B cell (primary cell): ENCODE results near the gene CIP2A. TPM values are rescaled to one million over a fixed set of nuclear protein-coding genes. Genes with fewer than 3 reads are reported as not detected.
"Not testable (repeated sequence)": the region's sequence is repeated elsewhere in the genome, so short reads cannot be mapped to it uniquely, and the experiment has no call there.

Source experiments
- ATAC-seq: fragments of 200-7000 bp; cut with Tn5 transposase; one replicate; pipeline ENCODE4 v1.10.0; 2021; ENCODE audit warnings: low read depth, mild to moderate bottlenecking, moderate number of reproducible peaks, moderate library complexity
- CTCF ChIA-PET: fragments of 350-600 bp; sonication (Branson Sonifier 250); formaldehyde crosslinking; loops from one replicate; lab custom pipeline; 2021; ENCODE audit warnings: antibody characterized with exemption, inconsistent platforms; lab: Charles Lee
- POLR2A ChIA-PET: fragments of 350-600 bp; sonication (Branson Sonifier 250); formaldehyde crosslinking; loops from one replicate; lab custom pipeline; 2021; ENCODE audit warnings: antibody characterized with exemption; lab: Charles Lee
- DNase-seq: peaks from one replicate; pipeline ENCODE4 v3.0.0; 2013
- H2AFZ ChIP-seq: 2 replicates; pipeline ENCODE4 v1.6.1; 2012; ENCODE audit warnings: mild to moderate bottlenecking, low read depth, low read length; ENCODE audit not compliant: insufficient read depth, poor library complexity, severe bottlenecking
- H3K27ac ChIP-seq, 2 donors: 1 replicate in 1 of 2; 2 replicates in 1 of 2; pipeline ENCODE4 v1.5.1; 2012 to 2013; ENCODE audit warnings: low read length in 2 of 2, mild to moderate bottlenecking in 2 of 2, moderate library complexity in 1 of 2
- H3K27me3 ChIP-seq, 4 experiments: fragments of 200-600 bp in 1 of 4; sonication (generic) in 1 of 4; replicated peaks in 1 of 4; 1 replicate in 2 of 4; 2 replicates in 2 of 4; pipeline versions ENCODE4 v1.6.1 to v1.7.0; 2013 to 2016; ENCODE audit warnings: low read length in 3 of 4, mild to moderate bottlenecking in 2 of 4, mixed read lengths in 1 of 4, moderate library complexity in 1 of 4; ENCODE audit not compliant: insufficient read depth in 4 of 4, control insufficient read depth in 3 of 4; ENCODE audit errors: control extremely low read depth in 1 of 4
- H3K36me3 ChIP-seq, 2 experiments: replicated peaks in 1 of 2; 1 replicate in 1 of 2; 2 replicates in 1 of 2; pipeline versions ENCODE4 v1.6.1 to v1.7.1; 2013; ENCODE audit warnings: low read length in 1 of 2; ENCODE audit not compliant: insufficient read depth in 2 of 2, control insufficient read depth in 1 of 2; ENCODE audit errors: control extremely low read depth in 1 of 2, extremely low read depth in 1 of 2
- H3K4me1 ChIP-seq, 2 donors: fragments of 200-600 bp in 1 of 2; sonication (generic) in 1 of 2; 1 replicate in 1 of 2; 2 replicates in 1 of 2; pipeline versions ENCODE4 v1.5.1 to v1.6.1; 2013 to 2017; ENCODE audit warnings: low read length in 2 of 2; ENCODE audit not compliant: control insufficient read depth in 2 of 2, insufficient read depth in 2 of 2
- H3K4me2 ChIP-seq: replicated peaks from 2 replicates; pipeline ENCODE3; 2012; ENCODE audit warnings: mild to moderate bottlenecking, low read depth, low read length; ENCODE audit not compliant: poor library complexity, severe bottlenecking
- H3K4me3 ChIP-seq, 5 experiments: fragments of 200-600 bp in 1 of 5; sonication (generic) in 1 of 5; 1 replicate in 3 of 5; 2 replicates in 2 of 5; pipeline versions ENCODE4 v1.5.1 to v1.7.0; 2011 to 2016; ENCODE audit warnings: low read length in 4 of 5, mild to moderate bottlenecking in 4 of 5, low read depth in 2 of 5, control low read depth in 1 of 5, moderate library complexity in 1 of 5; ENCODE audit not compliant: insufficient read depth in 1 of 5; ENCODE audit errors: control extremely low read depth in 1 of 5, extremely low read depth in 1 of 5
- H3K79me2 ChIP-seq: fragments of 200-600 bp; sonication (generic); one replicate; pipeline ENCODE4 v1.6.0; 2016; ENCODE audit warnings: low read length; ENCODE audit not compliant: control insufficient read depth, insufficient read depth
- H3K9ac ChIP-seq: fragments of 200-600 bp; sonication (generic); 2 replicates; pipeline ENCODE4 v1.6.1; 2017; ENCODE audit warnings: mild to moderate bottlenecking, low read length, moderate library complexity
- H3K9me3 ChIP-seq, 3 donors: one replicate each; pipeline versions ENCODE4 v1.6.1 to v1.7.1; 2013; ENCODE audit warnings: low read length in 2 of 3; ENCODE audit not compliant: control insufficient read depth in 2 of 3, insufficient read depth in 1 of 3; ENCODE audit errors: control extremely low read depth in 1 of 3
- H4K20me1 ChIP-seq: 2 replicates; pipeline ENCODE4 v1.6.0; 2012; ENCODE audit warnings: mild to moderate bottlenecking, low read length; ENCODE audit not compliant: insufficient read depth, control insufficient read depth, poor library complexity, severe bottlenecking
- H3K27ac Mint-ChIP-seq: one replicate; pipeline ENCODE4 v1.8.0; 2021; ENCODE audit warnings: mixed read lengths
- H3K27me3 Mint-ChIP-seq: one replicate; pipeline ENCODE4 v1.8.0; 2021; ENCODE audit warnings: mixed read lengths
- H3K4me1 Mint-ChIP-seq: one replicate; pipeline ENCODE4 v1.8.0; 2021; ENCODE audit warnings: mixed read lengths
- H3K4me3 Mint-ChIP-seq: one replicate; pipeline ENCODE4 v1.8.0; 2021; ENCODE audit warnings: mixed read lengths
- H3K9me3 Mint-ChIP-seq: one replicate; pipeline ENCODE4 v1.8.0; 2022; ENCODE audit warnings: mixed read lengths; ENCODE audit not compliant: insufficient read depth
- EZH2 ChIP-seq: IDR thresholded peaks from 2 replicates; pipeline ENCODE4 v1.6.1; 2012; ENCODE audit warnings: borderline replicate concordance, low read depth, mild to moderate bottlenecking, moderate library complexity, low read length; ENCODE audit not compliant: insufficient read depth, poor library complexity, severe bottlenecking
- WGBS: methylation state at CpG from one replicate; pipeline ENCODE4 v1.1.5; 2013; ENCODE audit warnings: missing lambda C conversion rate; ENCODE audit not compliant: insufficient coverage; 5-methylcytosine and 5-hydroxymethylcytosine counted together
- intact Hi-C: fragments of 100-400 bp; cut with micrococcal nuclease; formaldehyde crosslinking; loops from one replicate; pipeline ENCODE4 v1.10.0; 2022
- polyA plus RNA-seq: library from polyadenylated mRNA; depleted of rRNA; stranded (reverse); fragments of >200 nt; gene quantifications from 2 replicates; pipeline ENCODE4 v1.2.3, GENCODE V29; 2012
- total RNA-seq, 2 donors: library from RNA; stranded (reverse); fragments of 120-200 nt in 1 of 2; gene quantifications; 1 replicate in 1 of 2; 2 replicates in 1 of 2; pipeline versions ENCODE4 v1.2.3 to v1.2.4, GENCODE V29; 2013 to 2022

CIP2A gene
- total and polyA plus RNA-seq, 2 donors (not counting 1 experiment from before 2014, with no cell fraction given), result 2.3 to 11.0 TPM

DNA sequence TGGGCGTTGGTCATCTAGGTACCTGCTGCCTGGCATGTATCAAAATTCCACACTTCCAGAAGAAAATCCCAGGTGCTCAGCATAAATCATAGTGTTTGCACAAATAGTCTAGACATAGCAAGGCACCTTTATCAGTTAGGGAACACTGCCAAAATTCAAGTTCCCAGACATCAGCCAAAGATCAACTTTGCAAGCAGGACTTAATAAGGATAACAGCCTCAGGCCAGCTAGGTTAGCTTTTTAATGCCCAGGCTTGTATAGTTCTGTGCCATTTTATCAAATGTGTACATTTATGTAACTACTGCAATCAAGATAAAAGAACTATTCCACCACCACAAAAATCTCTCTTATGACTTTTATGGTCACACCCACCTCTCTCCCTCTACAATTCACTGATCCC is 31.0 kb upstream of the CIP2A start:
- peaks cover 3% of the 10 kb centered on the region for H3K9me3 Mint-ChIP-seq
- intact Hi-C loops, result no loop called here
- Histone ChIP-seq H4K20me1 (no peaks in the 10 kb centered on the region), H3K4me2 (no peak overlapping the region), H3K4me1 (no peaks in the 10 kb centered on the region), H3K9me3 (peaks cover 0 to 2% (median 0%) of the 10 kb centered on the region in 3 donors), H3K27ac (no peak overlapping the region), H3K27me3 (no peaks in the 10 kb centered on the region), H3K36me3 (peaks cover 5 to 11% of the 10 kb centered on the region in 2 experiments), H3K4me3 (no peak overlapping the region), H3K9ac (no peak overlapping the region), H3K79me2 (no peaks in the 10 kb centered on the region), H2AFZ (no peak overlapping the region)
- TF ChIP-seq EZH2, result no peak
- no peak overlapping the region for H3K4me3 Mint-ChIP-seq
- no peaks in the 10 kb centered on the region for H3K27me3 Mint-ChIP-seq
- ChIA-PET CTCF (no interaction called here), POLR2A (no interaction called here)
- H3K4me1 Mint-ChIP-seq, result no peaks in the 10 kb centered on the region
- ATAC-seq (no peak), DNase-seq (no peak)
- no peak overlapping the region for H3K27ac Mint-ChIP-seq
- 100% methylated on average over 1 of the region's 1 CpG for WGBS

DNA sequence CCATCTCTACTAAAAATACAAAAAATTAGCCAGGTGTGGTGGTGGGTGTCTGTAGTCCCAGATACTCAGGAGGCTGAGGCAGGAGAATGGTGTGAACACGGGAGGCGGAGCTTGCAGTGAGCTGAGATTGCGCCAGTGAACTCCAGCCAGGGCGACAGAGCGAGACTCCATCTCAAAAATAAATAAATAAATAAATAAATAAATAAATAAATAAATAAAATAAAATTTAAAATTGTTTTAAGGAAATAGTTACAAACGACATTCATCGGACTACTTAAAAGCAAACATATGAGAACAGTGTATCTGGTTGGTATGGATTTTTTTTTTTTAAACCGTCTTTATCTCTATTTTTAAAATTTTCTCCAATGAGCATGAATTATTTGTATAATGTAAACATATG is 26.9 kb upstream of the CIP2A start:
- H3K4me2 ChIP-seq, POLR2A ChIA-PET: not testable (repeated sequence)

More for the DNA sequence above, 26.9 kb upstream of the CIP2A start:
- ATAC-seq, H3K4me3 ChIP-seq, H3K27ac Mint-ChIP-seq, H3K4me3 Mint-ChIP-seq, H2AFZ ChIP-seq, intact Hi-C loops, H3K27me3 Mint-ChIP-seq, H3K27ac ChIP-seq, H3K4me1 Mint-ChIP-seq, H3K9ac ChIP-seq, H3K79me2 ChIP-seq, H3K9me3 ChIP-seq, H3K4me1 ChIP-seq, H4K20me1 ChIP-seq, H3K27me3 ChIP-seq, H3K9me3 Mint-ChIP-seq, DNase-seq: not testable (repeated sequence)
- peaks cover 5 to 15% of the 10 kb centered on the region in 2 experiments for H3K36me3 ChIP-seq
- CTCF ChIA-PET, result interaction anchor here (1.4 kb wide), 1 partner anchor 299 kb away, joined by 3 read pairs; no protein-coding TSS in a partner anchor
- WGBS, result no CpG with 5 or more reads among the region's 8 CpGs
